ENCODE measurements around the gene LRFN2.

Gene LRFN2

DNA sequence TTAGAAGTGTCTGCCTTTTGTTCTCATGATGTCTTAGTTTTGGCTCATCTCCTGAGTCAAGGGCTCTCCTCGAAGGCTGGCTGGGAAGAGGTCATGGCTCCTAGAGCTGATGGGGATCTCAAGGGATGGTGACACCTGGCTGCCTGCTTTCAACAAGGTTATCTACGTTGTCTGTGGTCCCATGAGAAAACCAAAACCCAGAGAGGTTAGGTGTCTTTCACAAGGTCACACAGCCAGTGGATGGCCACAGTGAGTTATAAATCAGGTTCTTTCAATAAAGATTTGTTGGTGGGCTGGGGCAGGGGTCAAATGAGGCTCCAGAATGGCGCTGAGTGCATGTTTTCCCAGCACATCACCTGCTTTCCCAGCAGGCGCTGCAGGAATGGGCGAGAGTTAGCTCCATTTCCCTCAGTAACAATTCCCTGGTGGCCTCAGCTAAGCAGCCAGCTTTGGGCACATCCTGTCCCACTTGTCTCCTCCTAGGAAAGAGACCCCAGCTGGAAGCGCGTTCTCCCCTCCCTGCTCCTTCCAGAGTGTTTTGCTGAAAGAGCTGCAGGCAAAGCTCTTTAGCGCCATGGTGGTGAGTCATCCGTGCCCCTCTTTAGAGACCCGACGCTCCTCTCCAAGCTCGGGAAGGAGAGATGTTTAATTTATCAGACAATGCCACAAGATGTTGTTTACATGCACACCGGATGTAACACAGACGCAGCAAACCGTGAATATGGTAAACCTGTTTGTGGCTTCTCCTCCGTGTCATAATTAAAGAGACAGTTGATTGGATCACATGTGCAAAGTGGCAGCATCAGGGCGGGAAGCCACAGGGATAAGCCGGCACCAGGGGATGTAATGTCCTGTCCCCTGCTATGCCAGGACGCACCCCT, 109.7 kb downstream of the LRFN2 start:
- no peak for DNase-seq (ENCODE audit: low spot score)
- TF ChIP-seq, protein P1, sequence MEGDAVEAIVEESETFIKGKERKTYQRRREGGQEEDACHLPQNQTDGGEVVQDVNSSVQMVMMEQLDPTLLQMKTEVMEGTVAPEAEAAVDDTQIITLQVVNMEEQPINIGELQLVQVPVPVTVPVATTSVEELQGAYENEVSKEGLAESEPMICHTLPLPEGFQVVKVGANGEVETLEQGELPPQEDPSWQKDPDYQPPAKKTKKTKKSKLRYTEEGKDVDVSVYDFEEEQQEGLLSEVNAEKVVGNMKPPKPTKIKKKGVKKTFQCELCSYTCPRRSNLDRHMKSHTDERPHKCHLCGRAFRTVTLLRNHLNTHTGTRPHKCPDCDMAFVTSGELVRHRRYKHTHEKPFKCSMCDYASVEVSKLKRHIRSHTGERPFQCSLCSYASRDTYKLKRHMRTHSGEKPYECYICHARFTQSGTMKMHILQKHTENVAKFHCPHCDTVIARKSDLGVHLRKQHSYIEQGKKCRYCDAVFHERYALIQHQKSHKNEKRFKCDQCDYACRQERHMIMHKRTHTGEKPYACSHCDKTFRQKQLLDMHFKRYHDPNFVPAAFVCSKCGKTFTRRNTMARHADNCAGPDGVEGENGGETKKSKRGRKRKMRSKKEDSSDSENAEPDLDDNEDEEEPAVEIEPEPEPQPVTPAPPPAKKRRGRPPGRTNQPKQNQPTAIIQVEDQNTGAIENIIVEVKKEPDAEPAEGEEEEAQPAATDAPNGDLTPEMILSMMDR (IDR thresholded peaks at IDR 0.05; ENCODE audit: extremely low read depth, insufficient read depth, missing control alignments): no peak
- in situ Hi-C loops (cut with MboI; ENCODE audit: low pct_unique_long_range_greater_than_20kb, low sequenced_read_pairs, unreplicated experiment): no loop called here

DNA sequence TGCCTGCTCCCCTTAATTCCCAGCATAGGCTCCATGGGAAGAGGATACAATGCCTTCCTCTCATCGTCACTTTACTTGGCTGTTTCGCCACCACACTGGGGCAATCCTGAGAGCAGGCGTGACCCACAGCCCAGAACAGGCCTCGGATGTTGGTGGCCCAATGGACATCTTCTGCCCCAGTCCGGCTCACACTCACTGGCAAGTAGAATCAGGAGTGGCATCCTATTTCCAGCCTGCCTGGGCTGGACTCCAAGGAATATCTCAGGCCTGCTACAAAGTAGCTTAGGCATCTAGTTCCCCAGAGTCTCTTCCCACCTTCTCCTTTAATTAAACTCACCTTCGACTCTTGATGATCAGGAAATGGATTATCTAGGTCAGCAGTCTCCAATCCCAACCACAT, 110.5 kb downstream of the LRFN2 start:
- in situ Hi-C loops (cut with MboI; ENCODE audit: low pct_unique_long_range_greater_than_20kb, low sequenced_read_pairs, unreplicated experiment): no loop called here
- TF ChIP-seq, protein P1 (IDR thresholded peaks at IDR 0.05; ENCODE audit: extremely low read depth, insufficient read depth, missing control alignments): no peak
- DNase-seq (ENCODE audit: low spot score): no peak

DNA sequence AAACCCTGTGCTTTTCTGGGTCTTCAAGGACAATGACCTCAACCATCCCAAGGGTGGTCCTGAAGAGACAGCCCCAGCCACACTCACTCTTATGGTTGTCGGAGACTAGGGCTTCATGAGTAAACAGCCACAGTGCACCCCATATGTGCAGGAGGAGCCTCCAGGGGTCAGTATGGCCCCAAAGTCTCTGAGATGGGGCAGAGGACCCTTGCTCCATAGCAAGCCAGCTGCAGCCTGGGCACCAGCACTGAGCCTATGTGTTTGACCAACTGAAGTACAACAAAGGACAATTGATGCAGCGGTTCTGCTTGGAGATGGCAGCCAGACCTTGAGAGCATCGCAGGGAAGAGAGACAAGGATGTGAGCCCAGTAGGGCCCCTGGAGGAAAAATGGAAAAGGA, 112.2 kb downstream of the LRFN2 start:
- DNase-seq (ENCODE audit: low spot score): no peak
- in situ Hi-C loops (cut with MboI; ENCODE audit: low pct_unique_long_range_greater_than_20kb, low sequenced_read_pairs, unreplicated experiment): no loop called here
- TF ChIP-seq, protein P1 (IDR thresholded peaks at IDR 0.05; ENCODE audit: extremely low read depth, insufficient read depth, missing control alignments): no peak

DNA sequence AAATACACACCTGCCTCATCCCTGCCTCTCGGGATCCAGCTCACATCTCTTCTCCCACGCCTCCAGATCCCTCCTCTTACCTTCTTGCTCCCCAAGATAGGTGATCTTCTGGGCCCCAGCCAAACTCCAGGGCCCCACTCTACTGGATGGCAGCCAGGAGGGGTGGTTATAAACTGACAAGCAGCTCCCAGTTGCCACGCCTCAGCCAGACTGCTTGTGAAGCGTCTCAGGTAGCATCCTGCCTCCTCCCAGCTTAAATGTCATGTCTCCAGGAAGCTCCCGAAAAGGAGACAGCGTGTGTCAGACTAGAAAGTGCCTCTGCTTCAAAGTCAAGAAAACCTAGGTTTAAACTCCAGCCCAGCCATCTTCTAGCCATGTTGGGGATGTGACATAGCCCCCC, 114.1 kb downstream of the LRFN2 start:
- in situ Hi-C loops (cut with MboI; ENCODE audit: low pct_unique_long_range_greater_than_20kb, low sequenced_read_pairs, unreplicated experiment): no loop called here
- TF ChIP-seq, protein P1 (IDR thresholded peaks at IDR 0.05; ENCODE audit: extremely low read depth, insufficient read depth, missing control alignments): no peak
- no peak for DNase-seq (ENCODE audit: low spot score)

DNA sequence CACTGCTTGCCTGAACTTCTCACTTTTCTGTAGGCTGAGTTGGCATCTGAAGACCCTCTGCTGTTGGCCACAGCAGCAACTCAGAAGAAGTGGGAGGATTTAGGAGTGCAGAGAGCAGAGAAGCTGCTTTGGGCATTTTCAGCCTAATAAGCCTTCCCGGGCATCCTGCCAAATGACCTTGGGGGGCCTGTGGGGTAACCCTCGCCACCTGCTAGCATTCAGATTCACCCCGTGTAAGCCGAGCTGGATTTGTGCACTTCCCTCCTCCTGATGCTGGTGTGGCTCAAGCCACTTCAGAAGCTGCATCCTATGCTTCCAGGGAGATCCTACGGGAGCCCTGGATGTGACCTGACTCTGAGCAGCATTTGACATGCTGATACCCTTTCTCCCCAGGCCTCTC, 114.8 kb downstream of the LRFN2 start:
- no peak for DNase-seq (ENCODE audit: low spot score)
- in situ Hi-C loops (cut with MboI; ENCODE audit: low pct_unique_long_range_greater_than_20kb, low sequenced_read_pairs, unreplicated experiment): no loop called here
- TF ChIP-seq, protein P1 (IDR thresholded peaks at IDR 0.05; ENCODE audit: extremely low read depth, insufficient read depth, missing control alignments): no peak

DNA sequence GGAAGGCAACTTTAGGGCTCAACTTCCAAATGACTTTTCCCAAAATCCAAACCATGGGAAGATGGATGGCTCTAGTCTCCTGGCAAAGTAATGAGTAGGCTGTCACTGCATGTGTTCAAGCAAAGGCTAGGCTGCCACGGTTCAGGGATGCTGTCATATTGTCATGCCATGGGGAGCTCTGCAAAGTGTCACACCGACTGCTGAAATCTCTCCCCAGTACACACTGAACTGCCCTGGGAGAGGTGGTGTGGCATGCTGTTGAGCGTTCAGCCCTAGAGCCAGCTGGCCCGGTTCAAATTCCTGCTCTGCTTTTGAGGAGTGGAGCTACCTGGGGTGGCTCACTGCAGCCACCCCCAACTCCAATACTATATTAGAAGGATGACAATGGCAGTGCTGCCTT, 115.9 kb downstream of the LRFN2 start:
- no peak for DNase-seq (ENCODE audit: low spot score)
- in situ Hi-C loops (cut with MboI; ENCODE audit: low pct_unique_long_range_greater_than_20kb, low sequenced_read_pairs, unreplicated experiment): no loop called here
- TF ChIP-seq, protein P1 (IDR thresholded peaks at IDR 0.05; ENCODE audit: extremely low read depth, insufficient read depth, missing control alignments): no peak

Data from GM13977 (cell line).